ENCODE data around the gene MTUS2. TPM values are rescaled to one million over a fixed set of nuclear protein-coding genes. Genes with fewer than 3 reads are reported as not detected.

MTUS2 gene
- total RNA-seq, 1 donor, result 0.36 TPM

- Histone ChIP-seq H3K27me3 (ENCODE audit: insufficient read depth, low read length) (no peaks in the 10 kb centered on the region), H3K9me3 (ENCODE audit: low read depth, low read length) (no peaks in the 10 kb centered on the region), H4K20me1 (ENCODE audit: insufficient read depth, low read length) (peaks cover 5% of the 10 kb centered on the region), H2AFZ (ENCODE audit: low read length) (no peak overlapping the region), H3K79me2 (ENCODE audit: insufficient read depth, low read length) (peaks cover 95% of the 10 kb centered on the region), H3K4me2 (ENCODE audit: insufficient read depth, low read length) (no peak overlapping the region), H3K36me3 (ENCODE audit: insufficient read depth, low read length) (peaks cover 44% of the 10 kb centered on the region), H3K4me3 (ENCODE audit: insufficient read depth, low read length) (no peak overlapping the region), H3K27ac (ENCODE audit: low read depth, low read length) (no peak overlapping the region), H3K4me1 (ENCODE audit: insufficient read depth, low read length) (peaks cover under 1% of the 10 kb centered on the region)
- TF ChIP-seq CTCF (IDR thresholded peaks at IDR 0.05; ENCODE audit: extremely low read depth, low read depth, low read length), result no peak
- DNase-seq (ENCODE audit: insufficient read length, low spot score, missing footprints), result no peak
Measured at GRCh38 chr13:29537736-29538651, 717.9 kb downstream of the MTUS2 start.

GRCh38 chr13:29538652-29539040, 718.5 kb downstream of the MTUS2 start:
- TF ChIP-seq CTCF (IDR thresholded peaks at IDR 0.05; ENCODE audit: extremely low read depth, low read depth, low read length), result no peak
- H3K79me2 ChIP-seq (ENCODE audit: insufficient read depth, low read length), result peaks cover 95% of the 10 kb centered on the region
- H3K36me3 ChIP-seq (ENCODE audit: insufficient read depth, low read length), result peaks cover 37% of the 10 kb centered on the region
- no peak overlapping the region for H3K4me3 ChIP-seq (ENCODE audit: insufficient read depth, low read length)
- peaks cover 5% of the 10 kb centered on the region for H4K20me1 ChIP-seq (ENCODE audit: insufficient read depth, low read length)
- H3K4me2 ChIP-seq (ENCODE audit: insufficient read depth, low read length), result no peak overlapping the region
- H3K4me1 ChIP-seq (ENCODE audit: insufficient read depth, low read length), result peaks cover 5% of the 10 kb centered on the region
- no peaks in the 10 kb centered on the region for H3K9me3 ChIP-seq (ENCODE audit: low read depth, low read length)
- no peak overlapping the region for H3K27ac ChIP-seq (ENCODE audit: low read depth, low read length)
- no peak for DNase-seq (ENCODE audit: insufficient read length, low spot score, missing footprints)
- no peak overlapping the region for H2AFZ ChIP-seq (ENCODE audit: low read length)
- no peaks in the 10 kb centered on the region for H3K27me3 ChIP-seq (ENCODE audit: insufficient read depth, low read length)

GRCh38 chr13:29539856-29540255, 719.7 kb downstream of the MTUS2 start:
- no peak for TF ChIP-seq CTCF (IDR thresholded peaks at IDR 0.05; ENCODE audit: extremely low read depth, low read depth, low read length)
- no peak overlapping the region for H3K4me2 ChIP-seq (ENCODE audit: insufficient read depth, low read length)
- no peaks in the 10 kb centered on the region for H3K27me3 ChIP-seq (ENCODE audit: insufficient read depth, low read length)
- no peaks in the 10 kb centered on the region for H3K9me3 ChIP-seq (ENCODE audit: low read depth, low read length)
- H3K36me3 ChIP-seq (ENCODE audit: insufficient read depth, low read length), result peaks cover 29% of the 10 kb centered on the region
- no peak overlapping the region for H3K4me3 ChIP-seq (ENCODE audit: insufficient read depth, low read length)
- peaks cover 95% of the 10 kb centered on the region for H3K79me2 ChIP-seq (ENCODE audit: insufficient read depth, low read length)
- peaks cover 5% of the 10 kb centered on the region for H3K4me1 ChIP-seq (ENCODE audit: insufficient read depth, low read length)
- no peak overlapping the region for H2AFZ ChIP-seq (ENCODE audit: low read length)
- DNase-seq (ENCODE audit: insufficient read length, low spot score, missing footprints), result no peak
- peaks cover 5% of the 10 kb centered on the region for H4K20me1 ChIP-seq (ENCODE audit: insufficient read depth, low read length)
- no peak overlapping the region for H3K27ac ChIP-seq (ENCODE audit: low read depth, low read length)

GRCh38 chr13:29540334-29540733, 720.2 kb downstream of the MTUS2 start:
- H4K20me1 ChIP-seq (ENCODE audit: insufficient read depth, low read length), result peaks cover 5% of the 10 kb centered on the region
- no peaks in the 10 kb centered on the region for H3K27me3 ChIP-seq (ENCODE audit: insufficient read depth, low read length)
- H3K9me3 ChIP-seq (ENCODE audit: low read depth, low read length), result no peaks in the 10 kb centered on the region
- peaks cover 5% of the 10 kb centered on the region for H3K4me1 ChIP-seq (ENCODE audit: insufficient read depth, low read length)
- TF ChIP-seq CTCF (IDR thresholded peaks at IDR 0.05; ENCODE audit: extremely low read depth, low read depth, low read length), result no peak
- peaks cover 30% of the 10 kb centered on the region for H3K36me3 ChIP-seq (ENCODE audit: insufficient read depth, low read length)
- DNase-seq (ENCODE audit: insufficient read length, low spot score, missing footprints), result no peak
- no peak overlapping the region for H3K4me2 ChIP-seq (ENCODE audit: insufficient read depth, low read length)
- H3K79me2 ChIP-seq (ENCODE audit: insufficient read depth, low read length), result peaks cover 96% of the 10 kb centered on the region
- H3K27ac ChIP-seq (ENCODE audit: low read depth, low read length), result no peak overlapping the region
- no peak overlapping the region for H3K4me3 ChIP-seq (ENCODE audit: insufficient read depth, low read length)
- no peak overlapping the region for H2AFZ ChIP-seq (ENCODE audit: low read length)

Data from osteoblast (primary cell).